Tongue (tissue), 2 donors: ENCODE measurements around the gene CFAP20. TPM values are rescaled to one million over a fixed set of nuclear protein-coding genes. Genes with fewer than 3 reads are reported as not detected.

Experiments
- small RNA-seq: library from RNA; depleted of rRNA; stranded (forward); fragments of <200 nt; gene quantifications from one replicate; pipeline ENCODE3, GENCODE V24; 2014; ENCODE audit warnings: low replicate concordance
- total RNA-seq: library from RNA; depleted of rRNA; stranded (reverse); fragments of >200 nt; gene quantifications from one replicate; pipeline ENCODE4 v1.2.3, GENCODE V29; 2014

Gene CFAP20
- total RNA-seq, 1 donor from 2014 or later: 68.5 TPM

Small RNA genes within 50 kb of the gene (small RNA-seq; reads per million reads assigned to genes)
- gene RF00019: not detected

Other genes with a start within 250 kb of the CFAP20 start
- gene CNGB1, start 158.3 kb downstream of the CFAP20 start, total RNA-seq: 0.41 TPM
- gene ZNF319, start 128.7 kb downstream of the CFAP20 start, total RNA-seq: 4.9 TPM
- 21.8 TPM for gene USB1, start 128.0 kb downstream of the CFAP20 start, total RNA-seq
- 31.0 TPM for gene MMP15, start 103.6 kb downstream of the CFAP20 start, total RNA-seq
- gene CSNK2A2, start 68.7 kb upstream of the CFAP20 start, total RNA-seq: 44.9 TPM
- not detected for gene PRSS54, start 165.6 kb upstream of the CFAP20 start, total RNA-seq